Fibroblast of gingiva (primary cell): ENCODE data around the gene SERPINH1.

Experiments used
- DNase-seq: peaks from one replicate; pipeline ENCODE4 v3.0.0-alpha.2; 2011; ENCODE audit warnings: low read depth

The SERPINH1 gene

DNA sequence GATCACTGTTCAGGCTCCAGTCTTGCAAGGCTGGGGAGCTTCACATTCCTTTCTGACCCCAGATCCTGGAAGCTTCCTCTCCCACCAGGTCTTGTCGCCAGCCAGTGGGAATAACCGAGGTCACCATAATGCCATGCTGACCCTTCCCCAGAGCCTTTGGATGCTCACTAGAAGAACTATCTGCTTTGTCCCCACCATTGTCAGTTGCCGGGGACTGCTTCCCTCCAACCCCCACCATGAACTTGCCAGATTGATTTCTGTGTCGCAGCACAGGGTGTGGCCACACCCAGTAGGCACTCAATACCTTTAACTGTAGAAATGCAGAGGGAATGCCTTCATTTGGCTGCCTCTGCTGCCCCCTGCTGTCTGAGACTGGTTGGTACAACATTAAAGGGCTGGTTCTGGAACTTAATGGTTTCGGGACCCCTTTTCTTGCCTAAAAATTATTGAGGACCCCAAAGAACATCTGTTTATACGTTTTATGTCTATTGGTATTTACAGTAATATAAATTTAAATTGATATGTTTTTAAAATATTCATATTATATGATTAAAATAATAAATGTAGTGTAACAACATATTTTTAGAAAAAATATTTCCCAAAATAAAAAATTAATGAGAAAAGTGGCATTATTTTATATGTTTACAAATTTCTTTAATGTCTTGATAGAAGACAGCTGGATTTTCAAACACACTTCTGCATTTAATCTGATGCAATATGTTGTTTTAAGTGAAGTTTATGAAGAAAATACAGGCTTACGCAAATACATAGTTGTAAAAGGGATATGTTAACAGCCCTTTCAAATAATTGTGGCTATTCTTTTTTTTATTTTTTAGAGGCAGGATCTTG, 29.6 kb upstream of the SERPINH1 start:
- no peak for DNase-seq

DNA sequence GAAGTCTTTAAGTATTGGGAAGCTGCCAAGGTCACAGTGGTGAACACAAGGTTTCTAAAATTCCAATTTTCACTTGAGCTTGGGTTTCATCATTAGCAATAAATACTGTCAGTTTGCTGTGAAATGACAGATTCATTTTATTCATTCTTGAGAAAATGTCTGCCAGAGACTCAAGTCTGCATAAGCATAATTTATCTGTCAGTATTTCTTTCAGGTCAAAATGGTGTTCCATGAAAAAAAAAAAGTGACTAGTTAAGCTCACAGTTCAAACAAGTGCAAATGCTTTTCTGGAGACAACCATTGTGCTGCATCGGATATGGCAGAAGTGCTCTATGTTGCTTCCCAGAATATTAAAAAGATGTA, 28.2 kb upstream of the SERPINH1 start:
- no peak for DNase-seq

DNA sequence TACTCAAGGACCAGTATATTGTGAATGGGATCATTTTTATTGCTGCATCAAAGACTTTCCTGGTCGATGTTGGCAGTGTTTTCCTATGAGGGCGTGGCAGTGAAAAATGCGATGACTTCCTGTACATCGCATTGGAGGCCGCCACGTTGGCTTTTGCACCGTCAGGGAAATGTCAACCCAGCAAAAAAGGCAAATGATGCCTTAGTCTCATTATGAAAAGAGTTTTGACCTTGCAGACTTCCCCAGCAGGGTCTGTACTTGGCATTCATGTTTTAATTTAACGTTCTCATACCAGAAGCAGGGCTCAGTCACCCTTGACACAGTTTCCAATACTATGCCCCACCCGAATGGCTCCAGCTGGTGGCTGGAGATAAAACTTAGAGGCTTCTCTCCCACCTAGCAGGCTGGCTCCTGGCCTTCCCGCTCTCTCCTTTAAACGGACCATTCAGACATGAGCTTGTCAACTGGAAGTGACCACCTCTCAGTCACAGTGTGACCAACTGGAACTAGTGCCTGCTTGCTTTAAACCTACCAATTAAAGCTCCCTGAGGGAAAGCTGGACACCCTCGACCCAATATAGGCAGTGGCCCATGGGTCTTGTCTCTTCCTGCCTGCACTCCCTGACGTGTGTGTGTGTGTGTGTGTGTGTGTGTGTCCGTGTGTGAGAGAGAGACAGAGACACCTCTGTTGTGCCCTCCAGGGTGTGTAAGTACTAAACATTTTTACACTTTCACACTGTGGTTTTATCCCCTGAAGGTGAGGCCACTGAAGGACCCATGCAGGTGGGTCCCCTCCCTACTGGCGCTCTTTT, 27.6 kb upstream of the SERPINH1 start:
- no peak for DNase-seq

DNA sequence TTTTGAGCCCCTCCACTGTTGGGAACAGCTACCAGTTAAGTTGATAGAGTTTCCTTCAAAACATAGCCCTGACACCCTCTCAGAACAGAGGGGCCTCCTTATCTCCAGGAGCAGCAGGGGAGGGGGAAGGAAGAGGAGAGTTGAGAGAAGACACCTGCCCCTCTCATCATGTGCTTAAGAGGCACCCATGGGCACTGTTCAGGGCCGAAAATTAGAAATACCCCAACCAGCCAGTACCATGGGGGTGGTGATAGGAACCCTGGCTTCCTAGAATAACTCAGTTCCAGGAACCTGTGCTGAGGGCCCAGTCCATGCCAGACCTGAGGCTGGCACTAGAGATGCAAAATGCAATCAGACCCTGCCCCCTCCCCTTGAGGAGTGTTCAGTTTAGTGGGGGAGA, 27.0 kb upstream of the SERPINH1 start:
- no peak for DNase-seq

DNA sequence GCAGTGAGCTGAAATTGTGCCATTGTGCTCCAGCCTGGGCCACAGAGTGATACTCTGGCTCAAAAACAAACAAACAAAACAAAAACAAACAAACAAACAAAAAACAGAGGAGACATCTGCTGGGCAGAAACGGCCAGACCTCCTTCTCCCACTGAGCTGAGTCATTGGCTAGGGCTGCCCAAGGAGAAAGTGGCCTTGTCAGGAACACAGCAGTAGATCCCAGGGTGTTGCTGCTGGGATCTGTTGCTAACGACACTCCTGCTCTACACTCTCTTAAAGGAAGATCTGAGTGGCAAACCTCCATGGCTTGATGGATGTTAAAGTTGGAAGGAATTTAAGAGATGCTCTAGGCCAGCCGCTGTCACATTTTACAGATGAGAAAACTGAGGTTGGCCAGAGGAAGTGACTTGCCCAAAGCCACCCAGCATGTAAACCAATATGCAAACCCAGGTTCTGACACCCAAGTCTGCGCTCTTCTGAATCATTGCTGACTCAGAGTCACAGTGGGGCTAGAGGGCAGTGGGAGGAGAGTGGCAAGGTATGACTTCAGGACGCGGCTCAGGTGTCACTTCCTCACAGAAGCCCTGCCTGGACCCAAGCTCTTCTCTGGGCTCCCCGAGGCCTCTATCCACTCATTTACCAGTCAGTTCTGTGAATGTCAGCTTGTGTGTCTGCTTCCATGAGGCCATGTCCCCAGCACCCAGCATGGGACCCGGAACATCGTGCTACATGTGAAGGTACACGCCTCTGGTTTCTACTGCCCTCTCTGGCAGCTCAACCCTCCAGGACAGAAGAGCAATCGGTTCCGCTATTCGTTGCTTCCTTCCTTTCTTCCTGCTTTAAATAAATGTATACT, 25.0 kb upstream of the SERPINH1 start:
- DNase-seq, result no peak

DNA sequence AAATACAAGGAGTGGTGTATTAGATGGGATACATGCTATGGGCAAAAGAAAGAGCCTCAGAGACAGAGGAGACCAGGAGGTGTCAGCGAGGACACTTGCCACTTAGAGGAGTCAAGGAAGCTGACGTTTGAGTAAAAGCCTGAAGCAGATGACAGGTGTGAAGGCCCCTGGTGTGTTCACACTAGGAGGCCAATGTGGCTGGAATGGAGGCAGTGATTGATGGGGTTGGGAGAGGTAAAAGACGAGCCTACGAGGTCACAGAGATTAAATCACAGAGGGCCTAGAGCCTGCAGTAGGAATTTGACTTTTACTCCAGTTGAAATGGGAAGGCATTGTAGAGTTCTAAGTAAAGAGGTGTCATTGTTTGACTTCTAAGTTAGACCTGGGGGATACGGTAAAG, 24.3 kb upstream of the SERPINH1 start:
- no peak for DNase-seq

DNA sequence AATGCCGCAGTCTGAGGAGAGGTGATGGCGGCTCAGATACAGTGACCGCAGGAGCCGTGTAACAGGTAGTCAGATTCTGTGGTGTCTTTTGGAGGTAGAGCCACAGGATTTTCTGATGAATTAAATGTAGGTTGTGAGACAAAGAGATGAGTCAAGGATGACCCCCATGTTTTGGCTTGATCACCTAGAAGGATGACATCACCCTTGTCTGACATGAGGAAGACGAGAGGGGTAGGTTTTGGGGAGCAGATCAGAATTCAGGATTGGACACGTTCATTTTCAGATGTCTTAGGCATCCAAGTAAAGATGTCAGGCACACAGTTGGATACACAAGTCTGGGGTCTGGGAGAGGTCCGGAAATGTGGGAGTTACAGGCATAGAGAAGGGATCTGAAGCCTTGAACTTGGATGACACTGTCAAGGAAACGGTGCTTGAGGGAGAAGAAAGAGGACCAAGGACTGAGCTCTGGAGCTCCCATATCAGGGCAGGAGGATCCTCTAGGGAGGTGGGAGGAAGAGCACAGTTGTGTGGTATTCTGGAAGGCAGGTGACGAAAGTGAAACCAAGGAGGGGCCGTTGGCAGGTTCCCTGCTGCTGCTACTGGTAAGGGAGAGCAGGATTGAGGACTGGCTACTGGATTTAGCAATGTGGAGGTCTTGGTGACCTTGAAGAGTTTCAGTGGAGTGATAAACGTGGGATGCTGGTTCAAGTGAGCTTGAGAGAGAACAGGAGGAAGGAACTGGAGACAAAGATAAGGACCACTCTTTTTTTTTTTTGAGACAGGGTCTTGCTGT, 23.7 kb upstream of the SERPINH1 start:
- no peak for DNase-seq

DNA sequence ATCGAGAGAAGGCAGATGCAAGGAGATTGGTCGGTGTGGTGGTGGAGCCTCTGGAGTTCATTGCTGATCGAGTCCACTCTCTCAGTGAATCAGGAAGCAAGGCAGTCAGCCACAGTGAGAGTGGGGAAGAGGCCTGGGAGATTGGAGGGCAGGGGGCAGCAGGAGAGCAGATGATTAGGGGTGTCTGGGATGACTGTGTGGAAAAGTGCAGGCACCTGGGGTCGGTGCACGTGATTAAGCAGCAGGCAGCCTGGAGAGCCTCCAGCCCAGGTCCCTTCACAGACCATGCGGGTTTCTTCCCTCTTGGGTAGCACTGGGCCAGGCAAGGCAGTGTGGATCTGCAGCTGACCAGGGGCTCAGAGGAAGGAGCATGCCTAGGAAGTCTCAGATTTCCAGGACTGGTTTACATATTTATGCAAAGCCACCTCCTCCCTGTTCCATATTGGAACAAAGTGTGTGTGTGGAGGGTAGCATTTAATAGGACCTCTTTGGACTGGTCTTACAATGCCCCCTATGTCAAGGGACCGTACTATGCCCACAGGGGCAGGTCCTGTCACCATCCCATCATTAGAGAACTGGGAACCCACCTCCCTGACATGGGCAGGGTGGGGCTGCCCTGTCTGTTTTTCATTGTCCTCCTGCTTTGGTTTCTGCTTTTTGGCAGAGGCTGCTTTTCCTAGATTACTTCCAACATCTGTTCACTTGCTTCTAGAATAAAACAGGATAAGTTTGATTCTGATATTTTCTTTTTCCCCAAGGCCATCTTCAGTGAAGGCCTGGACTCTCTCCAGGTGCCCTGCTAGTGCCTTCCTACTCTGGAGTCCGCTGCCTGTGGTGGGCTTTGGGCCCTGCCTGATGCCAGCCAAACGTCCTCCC, 22.4 kb upstream of the SERPINH1 start:
- no peak for DNase-seq

DNA sequence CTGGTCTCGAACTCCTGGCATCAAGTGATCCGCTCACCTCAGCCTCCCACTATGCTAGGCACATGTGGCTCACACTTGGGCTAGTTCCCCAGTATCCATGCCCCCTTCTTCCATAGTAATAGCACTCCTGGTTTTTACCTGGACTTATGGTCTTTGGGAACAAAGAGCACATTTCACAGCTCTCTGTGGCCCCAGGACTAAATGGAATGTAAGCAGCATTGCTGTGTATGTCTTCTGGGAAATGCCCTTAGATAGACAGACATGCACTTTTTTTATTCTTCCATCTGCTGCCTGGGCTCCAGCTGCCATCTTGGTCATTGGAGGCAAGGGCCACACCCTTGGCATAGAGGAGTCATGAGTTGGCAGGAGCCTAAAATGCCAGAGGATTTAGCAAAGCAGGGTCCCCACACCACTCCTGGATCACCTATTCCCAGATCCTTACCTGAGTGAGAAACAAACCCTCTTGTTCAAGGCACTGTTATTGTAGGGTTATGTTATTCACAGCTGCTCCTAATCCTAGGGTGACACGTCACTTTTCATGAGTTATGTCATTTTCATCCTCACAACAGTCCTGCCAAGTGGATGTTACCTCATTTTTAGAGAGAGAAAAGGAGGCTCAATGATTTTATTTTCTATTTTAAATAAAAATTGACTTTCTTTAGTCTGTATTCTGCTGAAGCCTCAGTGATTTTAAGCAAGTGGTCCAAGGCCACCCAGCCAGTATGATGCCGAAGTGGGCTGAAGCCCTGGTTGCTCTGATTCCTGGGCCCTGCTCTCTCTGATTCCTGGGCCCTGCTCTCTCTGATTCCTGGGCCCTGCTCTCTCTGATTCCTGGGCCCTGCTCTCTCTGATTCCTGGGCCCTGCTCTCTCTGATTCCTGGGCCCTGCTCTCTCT, 20.6 kb upstream of the SERPINH1 start:
- no peak for DNase-seq

DNA sequence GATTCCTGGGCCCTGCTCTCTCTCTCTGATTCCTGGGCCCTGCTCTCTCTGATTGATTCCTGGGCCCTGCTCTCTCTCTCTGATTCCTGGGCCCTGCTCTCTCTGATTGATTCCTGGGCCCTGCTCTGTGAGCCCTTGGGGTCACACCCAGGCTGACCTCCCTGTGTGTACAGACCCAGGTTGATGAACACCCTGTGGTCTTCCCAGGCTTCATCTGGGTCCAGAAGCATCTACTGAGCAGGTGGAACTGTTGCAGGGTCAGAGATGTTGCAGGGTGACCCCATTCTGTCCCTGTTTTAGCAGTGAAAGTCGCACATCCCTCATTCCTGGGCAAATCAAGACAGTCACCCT, 20.0 kb upstream of the SERPINH1 start:
- DNase-seq, result no peak

DNA sequence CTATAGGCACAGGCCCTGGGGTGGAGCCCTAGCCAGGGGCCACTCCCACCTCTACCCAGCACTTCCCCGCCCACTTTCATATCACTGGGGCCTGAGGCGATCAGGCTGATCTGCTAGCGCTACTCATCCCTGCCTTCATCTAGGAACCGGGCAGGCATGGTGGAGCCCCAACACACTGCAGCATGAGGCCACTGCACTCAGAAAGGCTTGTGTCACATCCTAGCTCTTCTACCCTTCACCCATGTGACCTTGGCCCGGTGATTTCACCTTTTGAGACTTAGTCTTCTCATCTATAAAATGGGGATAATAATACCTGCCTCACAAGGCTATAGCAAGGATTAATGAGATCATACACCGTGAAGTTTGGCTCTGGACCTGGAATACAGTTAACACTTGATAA, 18.2 kb upstream of the SERPINH1 start:
- no peak for DNase-seq

DNA sequence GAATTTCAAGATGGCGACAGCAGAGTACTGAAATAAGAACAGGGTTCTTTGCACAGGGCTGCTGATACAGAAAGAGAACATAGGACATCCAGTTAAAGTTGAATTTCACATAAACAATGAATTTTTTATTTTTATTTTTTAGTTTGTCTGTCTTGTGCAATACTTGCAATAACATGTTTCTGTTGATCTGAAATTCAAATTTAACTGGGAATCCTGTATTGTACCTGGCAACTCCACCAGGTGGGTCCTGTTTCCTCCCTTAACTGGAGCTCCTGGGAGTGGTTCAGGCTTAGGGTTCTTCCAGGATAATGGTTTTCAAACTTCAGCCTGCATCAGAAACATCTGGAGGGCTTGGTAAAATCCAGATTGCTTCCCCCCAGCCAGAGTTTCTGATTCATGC, 14.9 kb upstream of the SERPINH1 start:
- DNase-seq, result no peak

DNA sequence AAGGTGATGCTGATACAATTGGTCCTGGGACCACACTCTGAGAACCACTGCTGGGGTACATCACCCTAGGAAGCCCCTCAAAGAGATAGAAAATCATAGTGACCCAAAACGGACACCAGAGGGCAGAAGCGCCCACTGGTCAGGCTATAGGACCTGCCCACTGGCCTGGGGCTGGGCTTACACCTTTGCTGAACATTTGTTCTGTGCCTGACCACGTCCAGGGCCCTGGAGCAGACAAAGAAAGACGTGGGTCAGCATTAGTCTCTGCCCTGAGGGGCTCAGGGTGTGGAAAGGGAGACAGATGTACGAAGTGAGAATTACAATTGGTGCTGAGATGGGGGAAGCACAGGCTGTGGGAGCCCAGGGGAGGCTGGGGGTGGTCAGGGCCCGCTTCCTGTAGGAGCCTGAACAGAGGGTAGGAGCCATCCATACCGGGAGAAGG, 14.4 kb upstream of the SERPINH1 start:
- peak; percentile 52 for DNase-seq

DNA sequence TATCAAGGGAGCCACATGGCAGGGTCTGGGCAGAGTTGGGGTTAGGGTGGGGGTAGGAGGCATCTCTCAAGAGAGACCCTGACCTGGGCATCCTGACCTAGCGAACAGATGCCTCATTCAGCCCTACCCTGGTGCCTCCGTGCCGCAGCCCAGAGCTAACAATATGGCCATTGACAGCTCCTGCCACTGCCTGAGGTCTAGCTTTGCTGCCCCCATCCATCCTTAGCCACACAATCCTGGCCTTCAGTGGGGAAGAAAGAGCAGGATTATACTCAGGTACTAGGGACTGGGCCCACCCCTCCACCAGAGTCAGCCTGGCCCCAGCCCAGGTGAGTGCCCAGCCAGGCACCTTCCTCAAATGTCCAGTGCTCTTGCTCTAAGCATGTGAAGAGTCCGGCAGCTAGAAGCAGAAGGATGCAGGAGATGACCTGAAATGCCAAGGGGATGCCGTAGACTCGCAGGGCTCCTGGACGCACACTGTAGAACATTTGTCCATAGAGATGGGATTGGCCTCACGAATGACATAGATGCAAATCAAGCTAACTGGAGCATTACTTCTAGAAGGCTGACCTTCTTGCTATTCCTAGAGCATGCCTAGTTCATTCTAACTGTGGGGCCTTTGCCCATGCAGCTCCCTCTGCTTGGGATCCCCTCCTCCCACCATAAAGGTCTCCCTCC, 13.3 kb upstream of the SERPINH1 start:
- no peak for DNase-seq

DNA sequence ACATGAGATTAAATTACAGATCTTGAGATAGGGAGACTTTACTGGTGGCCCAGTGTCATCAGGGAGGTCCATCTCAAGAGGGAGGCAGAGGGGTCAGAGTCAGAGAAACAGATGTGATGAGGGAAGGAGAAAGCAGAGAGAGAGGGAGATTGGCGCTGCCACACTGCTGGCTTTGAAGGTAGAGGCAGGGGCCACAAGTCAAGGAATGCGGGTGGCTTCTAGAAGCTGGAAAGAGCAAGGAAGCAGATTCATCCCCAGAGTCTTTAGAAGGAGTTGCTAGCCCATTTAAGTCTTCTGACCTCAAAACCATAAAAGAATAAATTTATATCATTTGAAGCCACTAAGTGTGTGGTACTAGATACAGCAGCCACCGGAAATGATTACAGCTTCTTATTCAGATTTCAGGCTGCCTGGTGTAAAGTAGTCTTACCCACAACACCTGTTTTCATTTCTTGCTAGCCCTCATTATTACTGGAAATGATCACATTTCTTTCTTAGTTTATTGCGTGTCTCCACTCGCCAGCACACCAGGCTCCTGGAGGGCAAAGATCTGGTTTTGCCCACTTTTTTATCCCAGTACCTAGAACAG, 12.6 kb upstream of the SERPINH1 start:
- no peak for DNase-seq

DNA sequence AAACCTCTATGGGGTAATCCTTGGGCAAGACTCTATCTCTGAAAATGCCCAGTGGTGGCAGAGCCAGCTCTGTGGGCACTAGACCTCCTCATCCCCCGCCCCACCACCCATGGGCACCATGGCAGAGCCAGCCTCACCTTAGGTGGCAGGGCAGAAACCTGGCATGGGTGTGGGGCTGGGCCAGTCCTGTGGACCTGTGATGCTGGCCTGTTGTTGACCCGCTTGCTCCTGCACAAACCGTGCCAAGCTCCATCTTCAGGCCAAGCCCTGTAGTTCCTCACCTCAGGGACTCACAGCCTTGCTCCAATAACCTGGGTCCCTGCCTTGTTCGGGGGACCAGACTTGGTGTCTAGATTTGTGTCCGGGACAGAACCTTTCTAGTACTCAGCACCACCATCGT, 8.9 kb upstream of the SERPINH1 start:
- no peak for DNase-seq

DNA sequence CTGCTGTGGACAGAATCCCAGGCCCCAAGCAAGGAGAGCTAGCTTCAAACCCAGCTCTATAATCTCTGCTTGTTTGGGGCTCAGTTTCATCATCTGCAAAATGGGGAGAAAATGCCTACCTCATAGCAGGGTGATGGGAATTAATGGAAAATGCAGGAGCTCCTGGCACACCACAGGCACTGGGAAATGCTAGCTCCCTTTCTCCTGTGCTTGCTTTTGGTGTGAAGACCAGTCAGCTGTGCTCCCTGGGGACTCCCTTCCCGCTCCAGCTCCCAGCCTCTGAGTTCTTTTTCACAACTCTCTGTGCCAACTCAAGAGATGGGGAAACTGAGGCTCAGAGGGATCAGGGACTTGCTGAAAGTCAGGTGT, 8.2 kb upstream of the SERPINH1 start:
- DNase-seq, result no peak

DNA sequence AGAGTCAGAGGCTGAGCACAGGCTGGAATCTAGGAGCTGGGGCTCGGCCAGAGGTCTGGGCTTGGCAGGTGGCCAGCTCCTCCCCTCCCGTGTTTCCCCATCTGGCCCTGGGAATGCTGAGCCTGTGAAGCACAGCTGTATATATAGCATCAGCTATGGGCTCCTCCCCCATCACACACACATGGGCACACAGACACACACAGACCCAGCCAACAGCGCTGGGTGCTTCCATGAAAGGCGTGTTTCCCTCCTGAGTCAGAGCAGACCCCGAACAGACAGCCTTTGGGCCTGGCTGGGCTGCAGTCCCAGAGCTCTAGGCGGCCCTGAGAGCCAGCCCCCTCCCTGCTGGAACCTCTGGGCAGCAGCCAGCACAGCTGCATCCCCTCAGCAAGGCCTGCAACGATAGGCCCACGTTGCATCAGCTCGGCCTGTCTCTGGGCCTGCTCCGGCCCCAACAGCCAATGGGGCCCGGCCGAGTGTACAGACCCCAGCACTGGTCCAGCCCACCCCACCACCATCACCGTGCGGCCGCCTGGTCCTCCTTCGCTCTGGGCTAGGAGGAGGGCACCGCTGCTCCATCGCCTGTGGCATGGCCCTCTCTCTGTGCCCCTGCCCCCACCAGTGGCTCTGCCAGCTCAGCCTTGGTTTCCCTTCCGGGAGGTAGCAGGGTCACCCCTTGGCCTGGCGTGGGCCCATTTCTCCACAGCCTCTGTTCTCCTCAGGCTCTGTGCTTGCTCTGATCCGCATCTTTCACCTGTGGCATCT, 7.6 kb upstream of the SERPINH1 start:
- peak; percentile 100 for DNase-seq
